GM12892 (cell line): ENCODE measurements around the gene ZBTB12.

Experiments
- POLR2A ChIP-seq: IDR thresholded peaks from 2 replicates; pipeline ENCODE4 v1.6.1; 2011; ENCODE audit warnings: low read depth, low read length, control low read depth
- TAF1 ChIP-seq: IDR thresholded peaks from 2 replicates; pipeline ENCODE4 v1.6.1; 2011; ENCODE audit warnings: low read depth, mild to moderate bottlenecking, control low read depth, low read length, borderline replicate concordance

DNA sequence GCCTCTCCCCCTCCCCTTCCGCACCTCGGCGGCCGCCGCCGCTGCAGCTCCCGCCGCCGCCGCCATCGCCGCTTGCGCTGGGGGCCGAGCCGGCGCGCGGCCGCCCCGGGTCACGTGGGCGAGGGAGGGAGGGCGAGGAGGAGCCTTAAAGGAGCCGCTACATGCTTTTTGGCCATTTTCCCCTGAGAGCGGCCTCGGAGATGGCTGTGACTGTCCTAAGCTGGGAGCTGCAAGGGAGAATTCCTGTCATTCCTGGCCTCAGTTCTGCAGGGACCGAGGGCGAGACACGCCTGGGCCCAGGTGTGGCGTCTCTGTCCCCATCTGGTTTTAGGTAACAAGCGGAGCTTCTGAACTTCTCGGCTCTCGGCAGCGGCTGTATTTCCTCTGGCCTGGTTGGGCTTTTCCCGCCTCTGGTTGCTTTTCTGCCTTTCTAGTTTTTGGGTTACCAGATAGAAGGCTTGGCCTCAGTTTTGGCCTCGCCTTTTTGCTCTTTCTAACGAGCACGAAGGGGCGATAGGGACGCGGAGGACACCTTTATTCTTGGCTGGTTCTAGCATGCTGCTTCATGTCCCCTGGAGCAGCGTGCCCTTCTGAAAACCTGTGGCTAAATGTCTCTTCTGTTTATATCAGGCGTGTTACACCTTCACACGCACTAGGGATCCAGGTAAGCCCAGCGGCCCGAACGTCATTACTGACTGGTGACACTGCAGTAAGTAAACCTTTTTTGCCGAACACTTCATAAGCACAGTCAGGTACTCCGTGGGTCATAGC is 4.1 kb downstream of the ZBTB12 start, which contains the start of gene EHMT2:
- TF ChIP-seq POLR2A (peak; percentile 56; the same call in 1 of the 2 replicates), TAF1 (peak; percentile 66; the same call in 1 of the 2 replicates)
